CD4-positive, alpha-beta T cell treated with Interleukin-6 for 4 hours (primary cell): ENCODE results near the gene GREM2.

Experiments used
- DNase-seq: peaks from one replicate; pipeline ENCODE4 v3.0.0-alpha.2; 2020; ENCODE audit warnings: mixed read lengths

Gene GREM2

GRCh38 chr1:240553351-240553750, 58.6 kb downstream of the GREM2 start:
- no peak for DNase-seq

- peak; percentile 21 for DNase-seq
Observed at GRCh38 chr1:240539769-240540414, 72.1 kb downstream of the GREM2 start.

GRCh38 chr1:240538776-240539430, 73.1 kb downstream of the GREM2 start:
- DNase-seq: no peak

- no peak for DNase-seq
Observed at GRCh38 chr1:240533154-240533780, 78.7 kb downstream of the GREM2 start.

GRCh38 chr1:240528591-240528990, 83.4 kb downstream of the GREM2 start:
- no peak for DNase-seq

- DNase-seq: no peak
Observed at GRCh38 chr1:240527086-240527485, 84.9 kb downstream of the GREM2 start.

- DNase-seq: no peak
Observed at GRCh38 chr1:240526312-240526711, 85.6 kb downstream of the GREM2 start.

GRCh38 chr1:240524356-240525069, 87.4 kb downstream of the GREM2 start:
- DNase-seq: no peak

- DNase-seq: no peak
Observed at GRCh38 chr1:240522122-240522822, 89.7 kb downstream of the GREM2 start.

GRCh38 chr1:240517891-240518290, 94.1 kb downstream of the GREM2 start:
- DNase-seq: no peak

- DNase-seq: no peak
Observed at GRCh38 chr1:240516069-240516468, 95.9 kb downstream of the GREM2 start.

GRCh38 chr1:240515505-240515904, 96.5 kb downstream of the GREM2 start:
- DNase-seq: no peak

GRCh38 chr1:240511789-240512188, 100.2 kb downstream of the GREM2 start:
- DNase-seq: no peak

- DNase-seq: no peak
Observed at GRCh38 chr1:240508950-240509349, 103.0 kb downstream of the GREM2 start.

- no peak for DNase-seq
Observed at GRCh38 chr1:240508201-240508600, 103.8 kb downstream of the GREM2 start.

GRCh38 chr1:240506176-240506575, 105.8 kb downstream of the GREM2 start:
- no peak for DNase-seq

GRCh38 chr1:240503558-240503957, 108.4 kb downstream of the GREM2 start:
- no peak for DNase-seq

GRCh38 chr1:240503036-240503435, 108.9 kb downstream of the GREM2 start:
- no peak for DNase-seq

- DNase-seq: no peak
Observed at GRCh38 chr1:240501115-240501514, 110.8 kb downstream of the GREM2 start.

- no peak for DNase-seq
Observed at GRCh38 chr1:240500647-240501046, 111.3 kb downstream of the GREM2 start.

- no peak for DNase-seq
Observed at GRCh38 chr1:240499012-240499411, 112.9 kb downstream of the GREM2 start.

GRCh38 chr1:240498335-240498734, 113.6 kb downstream of the GREM2 start:
- DNase-seq: no peak

- no peak for DNase-seq
Observed at GRCh38 chr1:240497908-240498307, 114.0 kb downstream of the GREM2 start.
